HepG2 (cell line): ENCODE results near the gene DPH3. TPM values are rescaled to one million over a fixed set of nuclear protein-coding genes. Genes with fewer than 3 reads are reported as not detected.

ENCODE experiments used
- ATAC-seq: fragments of 200-7000 bp; cut with Tn5 transposase; 3 replicates; pipeline ENCODE4 v1.9.1; 2020; ENCODE audit warnings: mild to moderate bottlenecking, moderate library complexity
- BruUV-seq: library from RNA; stranded (reverse); fragments of 400-500 nt; replicated peaks from 2 replicates; lab custom pipeline; 2021; lab: Mats Ljungman, UMichigan
- CTCF ChIA-PET: fragments of 300-600 bp; formaldehyde crosslinking; extraction: SDS; loops from one replicate; lab custom pipeline; 2021; ENCODE audit warnings: low total read pairs, inconsistent platforms, low intra/inter-chr PET ratio; lab: Yijun Ruan, JAX
- POLR2A ChIA-PET: fragments of 350-600 bp; sonication (Branson Sonifier 250); formaldehyde crosslinking; loops from one replicate; lab custom pipeline; 2020; ENCODE audit warnings: antibody characterized with exemption, inconsistent platforms; lab: Yijun Ruan, JAX
- DNase-seq: peaks from one replicate; pipeline ENCODE4 v3.0.0-alpha.2; 2015; ENCODE audit warnings: low spot score
- FAIRE-seq: peaks from 3 replicates; lab custom pipeline; 2011; peaks lifted over from hg19 to GRCh38; lab: Jason Lieb, UNC
- H2AFZ ChIP-seq: one replicate; pipeline ENCODE4 v1.6.1; 2011; ENCODE audit warnings: low read length, inconsistent platforms
- H3K27ac ChIP-seq: fragments of 300-600 bp; 3 replicates; pipeline ENCODE4 v1.8.0; 2011; ENCODE audit warnings: mixed run types, mild to moderate bottlenecking, mixed read lengths, low read length, inconsistent platforms; ENCODE audit not compliant: insufficient read depth; ENCODE audit errors: extremely low read length
- H3K27me3 ChIP-seq, 2 experiments: fragments of 200-600 bp in 1 of 2; 2 replicates in 1 of 2; 3 replicates in 1 of 2; pipeline versions ENCODE4 v1.6.0 to v1.8.0; 2011; ENCODE audit warnings: low read length in 2 of 2, mild to moderate bottlenecking in 2 of 2, moderate library complexity in 2 of 2, inconsistent platforms in 1 of 2; ENCODE audit not compliant: insufficient read depth in 2 of 2, control insufficient read depth in 1 of 2
- H3K36me3 ChIP-seq, 2 experiments: fragments of 200-600 bp in 1 of 2; replicated peaks in 1 of 2; 2 replicates in 1 of 2; 3 replicates in 1 of 2; pipeline versions ENCODE4 v1.5.1 to v1.8.0; 2011; ENCODE audit warnings: low read length in 2 of 2, inconsistent platforms in 1 of 2; ENCODE audit not compliant: insufficient read depth in 2 of 2, control insufficient read depth in 1 of 2
- H3K4me1 ChIP-seq: 2 replicates; pipeline ENCODE4 v1.5.1; 2012; ENCODE audit warnings: low read length, inconsistent platforms; ENCODE audit not compliant: insufficient read depth
- H3K4me2 ChIP-seq: 2 replicates; pipeline ENCODE4 v1.6.0; 2011; ENCODE audit warnings: low read depth, low read length, inconsistent platforms
- H3K4me3 ChIP-seq, 3 experiments: fragments of 200-600 bp in 1 of 3; sonication (generic), shearing (Covaris generic) in 1 of 3; replicated peaks in 1 of 3; 2 replicates each; pipeline ENCODE4 v1.5.1; 2011 to 2016; ENCODE audit warnings: low read length in 3 of 3, inconsistent platforms in 2 of 3, low read depth in 2 of 3, mild to moderate bottlenecking in 2 of 3, control low read depth in 1 of 3, mixed read lengths in 1 of 3; ENCODE audit not compliant: insufficient read depth in 1 of 3
- H3K79me2 ChIP-seq: one replicate; pipeline ENCODE4 v1.6.1; 2011; ENCODE audit warnings: low read length, inconsistent platforms; ENCODE audit not compliant: insufficient read depth
- H3K9ac ChIP-seq: 2 replicates; pipeline ENCODE4 v1.6.0; 2011; ENCODE audit warnings: mild to moderate bottlenecking, low read depth, low read length, inconsistent platforms; ENCODE audit not compliant: insufficient read depth
- H3K9me3 ChIP-seq: 2 replicates; pipeline ENCODE4 v1.5.1; 2012; ENCODE audit warnings: mild to moderate bottlenecking, low read length
- H4K20me1 ChIP-seq: 2 replicates; pipeline ENCODE4 v1.6.0; 2011; ENCODE audit warnings: inconsistent platforms, mild to moderate bottlenecking, low read length, moderate library complexity; ENCODE audit not compliant: insufficient read depth
- ARHGAP35 ChIP-seq: sonication (generic); formaldehyde crosslinking; IDR thresholded peaks from 2 replicates; pipeline ENCODE4 v1.9.0; 2022; ENCODE audit warnings: mild to moderate bottlenecking, inconsistent platforms, moderate library complexity, missing genetic modification reagents, borderline replicate concordance
- ESRRA ChIP-seq: sonication (generic); formaldehyde crosslinking; IDR thresholded peaks from 2 replicates; pipeline ENCODE4 v1.5.1; 2020; ENCODE audit warnings: mild to moderate bottlenecking, low read depth, missing genetic modification reagents
- FOXC1 ChIP-seq: sonication (generic); formaldehyde crosslinking; IDR thresholded peaks from 2 replicates; pipeline ENCODE4 v1.8.0; 2022; ENCODE audit warnings: mild to moderate bottlenecking, missing genetic modification reagents, borderline replicate concordance
- GZF1 ChIP-seq: sonication (generic); formaldehyde crosslinking; IDR thresholded peaks from 2 replicates; pipeline ENCODE4 v1.5.1; 2020; ENCODE audit warnings: mild to moderate bottlenecking, missing genetic modification reagents
- HDAC2 ChIP-seq: sonication (generic); formaldehyde crosslinking; IDR thresholded peaks from 2 replicates; pipeline ENCODE4 v1.4.0; 2020; ENCODE audit warnings: missing genetic modification reagents
- HMG20B ChIP-seq: conservative IDR thresholded peaks from 2 replicates; pipeline ENCODE4 v1.6.1; 2016; ENCODE audit warnings: missing genetic modification reagents, missing compliant biosample characterization
- ISX ChIP-seq: sonication (generic); formaldehyde crosslinking; conservative IDR thresholded peaks from 2 replicates; pipeline ENCODE4 v1.5.0; 2020; ENCODE audit warnings: missing genetic modification reagents
- NCOA5 ChIP-seq: sonication (generic); formaldehyde crosslinking; IDR thresholded peaks from 2 replicates; pipeline ENCODE4 v1.4.0; 2020; ENCODE audit warnings: missing genetic modification reagents
- SMYD3 ChIP-seq: sonication (generic); formaldehyde crosslinking; IDR thresholded peaks from 2 replicates; pipeline ENCODE4 v1.8.1; 2023; ENCODE audit warnings: mild to moderate bottlenecking, missing genetic modification reagents
- ZBTB4 ChIP-seq: sonication (generic); formaldehyde crosslinking; IDR thresholded peaks from 2 replicates; pipeline ENCODE4 v1.4.0; 2020; ENCODE audit warnings: missing genetic modification reagents, mild to moderate bottlenecking, borderline replicate concordance
- ZNF460 ChIP-seq: sonication (generic); formaldehyde crosslinking; IDR thresholded peaks from 2 replicates; pipeline ENCODE4 v1.5.1; 2020; ENCODE audit warnings: missing genetic modification reagents, mild to moderate bottlenecking, borderline replicate concordance
- ZNF770 ChIP-seq: sonication (generic); formaldehyde crosslinking; IDR thresholded peaks from 2 replicates; pipeline ENCODE4 v1.5.0; 2020; ENCODE audit warnings: mild to moderate bottlenecking, missing genetic modification reagents
- WGBS: methylation state at CpG from one replicate; pipeline ENCODE4 v1.1.6; 2017; ENCODE audit warnings: low lambda C conversion rate; 5-methylcytosine and 5-hydroxymethylcytosine counted together
- in situ Hi-C: cut with HindIII; loops from 2 replicates; pipeline ENCODE4 v1.10.0; 2017; ENCODE audit warnings: low pct_unique_long_range_greater_than_20kb; ENCODE audit not compliant: extremely low pct_ligation_motif_present
- intact Hi-C: fragments of 100-400 bp; cut with micrococcal nuclease; formaldehyde crosslinking; loops from one replicate; pipeline ENCODE4 v1.10.0; 2022; ENCODE audit not compliant: unreplicated experiment
- polyA plus RNA-seq, 8 experiments: library from polyadenylated mRNA; depleted of rRNA in 3 of 8; stranded (reverse) in 7 of 8; unstranded in 1 of 8; fragments of >200 nt; fragmentation: Illumina TruSeq in 4 of 8; extraction: Trizol in 4 of 8; gene quantifications; 2 replicates each; pipeline versions ENCODE4 v1.2.1 to v1.2.3, GENCODE V29; 2011 to 2016; ENCODE audit warnings: low read depth in 4 of 8, missing spikeins in 1 of 8, mixed read lengths in 1 of 8; ENCODE audit not compliant: insufficient read depth in 1 of 8
- total RNA-seq, 5 experiments: library from RNA; depleted of rRNA; stranded (reverse); fragments of >200 nt; fragmentation: Illumina TruSeq; extraction: Trizol; gene quantifications; 2 replicates each; pipeline ENCODE4 v1.2.3, GENCODE V29; 2016; ENCODE audit warnings: low read depth in 1 of 5
- TF ChIP-seq, protein P1 (sequence below): sonication (generic); formaldehyde crosslinking; conservative IDR thresholded peaks from 2 replicates; pipeline ENCODE4 v1.4.0; 2020; ENCODE audit warnings: missing genetic modification reagents

Gene DPH3
- total and polyA plus RNA-seq, 2 of the 13 experiments (the other 11 are each of a cell fraction or from before 2014, with no cell fraction given): 18.3 to 21.6 TPM

DNA sequence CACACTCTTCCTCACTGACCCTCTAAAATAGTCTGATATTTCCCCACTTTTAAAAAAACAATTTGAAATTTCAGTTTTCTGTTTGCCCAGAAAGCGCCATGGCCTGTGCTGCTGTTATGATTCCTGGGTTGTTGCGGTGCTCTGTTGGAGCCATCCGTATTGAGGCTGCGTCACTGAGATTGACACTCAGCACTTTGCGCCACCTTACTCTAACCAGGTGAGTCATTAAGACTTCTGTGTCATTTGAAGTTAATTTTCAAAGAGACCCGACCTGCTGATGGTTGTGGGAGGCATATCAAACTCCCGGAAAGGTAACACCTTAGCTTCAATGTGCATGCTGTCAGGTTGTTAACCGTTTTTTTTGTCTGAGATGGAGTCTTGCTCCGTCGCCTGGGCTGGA is 6.1 kb upstream of the DPH3 start:
- Histone ChIP-seq H3K4me1 (peaks cover 19% of the 10 kb centered on the region), H3K79me2 (peaks cover 31% of the 10 kb centered on the region), H3K36me3 (peaks cover 5 to 57% of the 10 kb centered on the region in 2 experiments), H4K20me1 (no peaks in the 10 kb centered on the region), H3K4me2 (no peak overlapping the region), H3K27ac (no peak overlapping the region), H3K9me3 (no peaks in the 10 kb centered on the region), H3K4me3 (no peak overlapping the region), H3K27me3 (no peaks in the 10 kb centered on the region), H2AFZ (no peak overlapping the region), H3K9ac (no peak overlapping the region)
- WGBS: 96% methylated on average over 10 of the region's 10 CpGs
- ChIA-PET POLR2A (no interaction called here), CTCF (no interaction called here)
- intact Hi-C loops: no loop called here
- FAIRE-seq: no peak
- ATAC-seq: no peak
- TF ChIP-seq ZNF460: no peak
- TF ChIP-seq ISX (CRISPR knock-in tag): no peak
- TF ChIP-seq NCOA5 (CRISPR knock-in tag): no peak
- TF ChIP-seq SMYD3 (CRISPR knock-in tag): no peak
- TF ChIP-seq ZNF770: no peak
- TF ChIP-seq FOXC1 (CRISPR knock-in tag): no peak
- TF ChIP-seq, protein P1, sequence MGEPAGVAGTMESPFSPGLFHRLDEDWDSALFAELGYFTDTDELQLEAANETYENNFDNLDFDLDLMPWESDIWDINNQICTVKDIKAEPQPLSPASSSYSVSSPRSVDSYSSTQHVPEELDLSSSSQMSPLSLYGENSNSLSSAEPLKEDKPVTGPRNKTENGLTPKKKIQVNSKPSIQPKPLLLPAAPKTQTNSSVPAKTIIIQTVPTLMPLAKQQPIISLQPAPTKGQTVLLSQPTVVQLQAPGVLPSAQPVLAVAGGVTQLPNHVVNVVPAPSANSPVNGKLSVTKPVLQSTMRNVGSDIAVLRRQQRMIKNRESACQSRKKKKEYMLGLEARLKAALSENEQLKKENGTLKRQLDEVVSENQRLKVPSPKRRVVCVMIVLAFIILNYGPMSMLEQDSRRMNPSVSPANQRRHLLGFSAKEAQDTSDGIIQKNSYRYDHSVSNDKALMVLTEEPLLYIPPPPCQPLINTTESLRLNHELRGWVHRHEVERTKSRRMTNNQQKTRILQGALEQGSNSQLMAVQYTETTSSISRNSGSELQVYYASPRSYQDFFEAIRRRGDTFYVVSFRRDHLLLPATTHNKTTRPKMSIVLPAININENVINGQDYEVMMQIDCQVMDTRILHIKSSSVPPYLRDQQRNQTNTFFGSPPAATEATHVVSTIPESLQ (CRISPR knock-in tag): no peak
- TF ChIP-seq GZF1 (CRISPR knock-in tag): no peak
- no peak for TF ChIP-seq HMG20B (CRISPR knock-in tag)
- no peak for TF ChIP-seq HDAC2 (CRISPR knock-in tag)
- TF ChIP-seq ESRRA: no peak
- no peak for TF ChIP-seq ZBTB4 (CRISPR knock-in tag)
- no peak for TF ChIP-seq ARHGAP35 (CRISPR knock-in tag)
- no peak for DNase-seq
- no TSS peak for BruUV-seq
- in situ Hi-C loops: no loop called here
